GM12878 (cell line): Measurements from ENCODE around the gene GSTT4. TPM values are rescaled to one million over a fixed set of nuclear protein-coding genes. Genes with fewer than 3 reads are reported as not detected.

Experiments used
- ATAC-seq: fragments of 200-7000 bp; cut with Tn5 transposase; 3 replicates; pipeline ENCODE4 v1.9.1; 2020; ENCODE audit warnings: mild to moderate bottlenecking, moderate library complexity
- BruUV-seq: library from RNA; stranded (reverse); fragments of 400-500 nt; replicated peaks from 2 replicates; lab custom pipeline; 2021; lab: Mats Ljungman, UMichigan
- CTCF ChIA-PET: fragments of 300-600 bp; sonication (Branson Sonifier 250); formaldehyde crosslinking; extraction: SDS; loops from one replicate; lab custom pipeline; 2021; ENCODE audit warnings: inconsistent platforms; lab: Yijun Ruan, JAX
- POLR2A ChIA-PET: fragments of 350-600 bp; formaldehyde crosslinking; extraction: SDS; loops from one replicate; lab custom pipeline; 2021; ENCODE audit warnings: inconsistent platforms; lab: Charles Lee
- RAD21 ChIA-PET: fragments of 300-600 bp; sonication (Branson Sonifier 250); formaldehyde crosslinking; loops from one replicate; lab custom pipeline; 2023; ENCODE audit warnings: antibody characterized with exemption; ENCODE audit not compliant: unreplicated experiment; lab: Charles Lee
- SMC1A ChIA-PET: fragments of 300-600 bp; sonication (Branson Sonifier 250); formaldehyde crosslinking; loops from one replicate; lab custom pipeline; 2023; ENCODE audit not compliant: unreplicated experiment, uncharacterized antibody; lab: Charles Lee
- DNase-seq: peaks from one replicate; pipeline ENCODE4 v3.0.0-alpha.2; 2011; ENCODE audit warnings: low read depth, low spot score
- FAIRE-seq: peaks from 3 replicates; lab custom pipeline; 2011; peaks lifted over from hg19 to GRCh38; lab: Jason Lieb, UNC
- H2AFZ ChIP-seq: 2 replicates; pipeline ENCODE4 v1.6.0; 2011; ENCODE audit warnings: low read depth, low read length, control low read depth; ENCODE audit not compliant: control insufficient read depth
- H3K27ac ChIP-seq: 2 replicates; pipeline ENCODE4 v1.5.1; 2011; ENCODE audit warnings: control low read depth; ENCODE audit not compliant: control insufficient read depth, insufficient read depth
- H3K27me3 ChIP-seq, 2 experiments: replicated peaks in 1 of 2; 2 replicates each; pipeline versions ENCODE4 v1.6.0 to v1.6.1; 2011; ENCODE audit warnings: low read length in 1 of 2; ENCODE audit not compliant: control insufficient read depth in 2 of 2, insufficient read depth in 2 of 2
- H3K36me3 ChIP-seq, 2 experiments: 2 replicates each; pipeline ENCODE4 v1.5.1; 2011; ENCODE audit warnings: low read length in 1 of 2; ENCODE audit not compliant: control insufficient read depth in 2 of 2, insufficient read depth in 2 of 2
- H3K4me1 ChIP-seq: 2 replicates; pipeline ENCODE4 v1.6.1; 2011; ENCODE audit warnings: mild to moderate bottlenecking, low read length, moderate library complexity, mixed read lengths; ENCODE audit not compliant: control insufficient read depth, insufficient read depth
- H3K4me2 ChIP-seq: 2 replicates; pipeline ENCODE4 v1.6.0; 2011; ENCODE audit warnings: control low read depth; ENCODE audit not compliant: control insufficient read depth, insufficient read depth
- H3K4me3 ChIP-seq: fragments of 200-600 bp; sonication (generic); 2 replicates; pipeline ENCODE4 v1.5.1; 2016
- H3K79me2 ChIP-seq: 2 replicates; pipeline ENCODE4 v1.6.0; 2011; ENCODE audit warnings: low read length; ENCODE audit not compliant: control insufficient read depth, insufficient read depth
- H3K9ac ChIP-seq: 2 replicates; pipeline ENCODE4 v1.8.0; 2011; ENCODE audit warnings: low read length, control low read depth, mixed read lengths; ENCODE audit not compliant: control insufficient read depth, insufficient read depth
- H3K9me3 ChIP-seq: replicated peaks from 3 replicates; pipeline ENCODE4 v1.5.1; 2011; ENCODE audit warnings: mild to moderate bottlenecking, low read length; ENCODE audit not compliant: control insufficient read depth, insufficient read depth
- H4K20me1 ChIP-seq: 2 replicates; pipeline ENCODE4 v1.6.0; 2011; ENCODE audit not compliant: control insufficient read depth, insufficient read depth
- CBFB ChIP-seq: IDR thresholded peaks from 2 replicates; pipeline ENCODE4 v1.6.1; 2016; ENCODE audit warnings: antibody characterized with exemption, low read depth
- ELK1 ChIP-seq: IDR thresholded peaks from 2 replicates; pipeline ENCODE4 v1.6.1; 2012; ENCODE audit warnings: low read depth, low read length, improper control_type of control experiment
- IRF4 ChIP-seq: IDR thresholded peaks from 2 replicates; pipeline ENCODE4 v1.6.1; 2011; ENCODE audit warnings: low read depth, low read length
- MTA3 ChIP-seq: IDR thresholded peaks from 2 replicates; pipeline ENCODE4 v1.6.1; 2012; ENCODE audit warnings: low read length, inconsistent platforms, borderline replicate concordance
- NFIC ChIP-seq: IDR thresholded peaks from 2 replicates; pipeline ENCODE4 v1.6.1; 2012; ENCODE audit warnings: low read depth, mild to moderate bottlenecking, inconsistent platforms, low read length, moderate library complexity
- NR2C1 ChIP-seq: fragments of 450-650 bp; IDR thresholded peaks from 2 replicates; pipeline ENCODE4 v1.6.1; 2017; ENCODE audit warnings: antibody characterized with exemption, mild to moderate bottlenecking, moderate library complexity
- PAX5 ChIP-seq: IDR thresholded peaks from 2 replicates; pipeline ENCODE4 v1.6.1; 2011; ENCODE audit warnings: low read depth, low read length, borderline replicate concordance
- PML ChIP-seq: IDR thresholded peaks from 2 replicates; pipeline ENCODE4 v1.6.1; 2012; ENCODE audit warnings: low read length, inconsistent platforms
- RAD21 ChIP-seq: IDR thresholded peaks from 2 replicates; pipeline ENCODE4 v1.6.1; 2011; ENCODE audit warnings: mild to moderate bottlenecking, low read depth, low read length, moderate library complexity; ENCODE audit not compliant: insufficient read depth
- RFX5 ChIP-seq: IDR thresholded peaks from 2 replicates; pipeline ENCODE4 v1.6.1; 2011; ENCODE audit warnings: low read depth, low read length, improper control_type of control experiment
- SIN3A ChIP-seq: IDR thresholded peaks from 2 replicates; pipeline ENCODE4 v1.6.1; 2012; ENCODE audit warnings: low read depth, low read length, improper control_type of control experiment
- SMAD5 ChIP-seq: IDR thresholded peaks from 2 replicates; pipeline ENCODE4 v1.6.1; 2016; ENCODE audit warnings: antibody characterized with exemption, low read depth
- SREBF2 ChIP-seq: IDR thresholded peaks from 2 replicates; pipeline ENCODE4 v1.6.1; 2012; ENCODE audit warnings: mild to moderate bottlenecking, low read length
- TBL1XR1 ChIP-seq: IDR thresholded peaks from 2 replicates; pipeline ENCODE4 v1.6.1; 2012; ENCODE audit warnings: low read depth, low read length, improper control_type of control experiment
- TCF12 ChIP-seq: IDR thresholded peaks from 2 replicates; pipeline ENCODE4 v1.6.1; 2011; ENCODE audit warnings: low read depth, mild to moderate bottlenecking, low read length
- YY1 ChIP-seq: IDR thresholded peaks from 2 replicates; pipeline ENCODE4 v1.6.1; 2011; ENCODE audit warnings: low read depth, mild to moderate bottlenecking, low read length
- ZNF207 ChIP-seq: fragments of 450-650 bp; IDR thresholded peaks from 2 replicates; pipeline ENCODE4 v1.6.1; 2014; ENCODE audit warnings: antibody characterized with exemption, mild to moderate bottlenecking, borderline replicate concordance
- ZNF217 ChIP-seq: fragments of 450-650 bp; IDR thresholded peaks from 2 replicates; pipeline ENCODE4 v1.6.1; 2017; ENCODE audit warnings: antibody characterized with exemption, mild to moderate bottlenecking
- ZSCAN29 ChIP-seq: fragments of 450-650 bp; IDR thresholded peaks from 2 replicates; pipeline ENCODE4 v1.6.1; 2017; ENCODE audit warnings: mild to moderate bottlenecking, moderate library complexity
- WGBS: methylation state at CpG from one replicate; pipeline ENCODE4 v1.1.6; 2016; ENCODE audit warnings: low lambda C conversion rate; ENCODE audit not compliant: insufficient replicate concordance, insufficient coverage; ENCODE audit errors: missing lambda C conversion rate; 5-methylcytosine and 5-hydroxymethylcytosine counted together
- in situ Hi-C: fragments of 300-500 bp; cut with MboI; formaldehyde crosslinking; loops from 9 replicates; pipeline ENCODE4 v1.14.3; 2018; ENCODE audit warnings: mixed read lengths
- intact Hi-C: fragments of 100-400 bp; cut with micrococcal nuclease; formaldehyde crosslinking; loops from one replicate; pipeline ENCODE4 v1.14.2; 2022; ENCODE audit not compliant: unreplicated experiment
- polyA plus RNA-seq, 11 experiments: library from polyadenylated mRNA; depleted of rRNA in 4 of 11; unstranded in 6 of 11; stranded (reverse) in 5 of 11; fragments of >200 nt; fragmentation: Nextera tagmentation in 4 of 11; fragmentation: Illumina TruSeq in 1 of 11; extraction: Ambion mirVana in 4 of 11; extraction: Trizol in 1 of 11; gene quantifications; 1 replicate in 1 of 11; 2 replicates in 10 of 11; pipeline versions ENCODE4 v1.2.1 to v1.2.3, GENCODE V29; 2011 to 2016; ENCODE audit warnings: inconsistent platforms in 2 of 11, missing spikeins in 2 of 11, low read depth in 1 of 11
- total RNA-seq, 4 experiments: library from RNA; depleted of rRNA in 3 of 4; stranded (reverse); fragments of >200 nt in 3 of 4; fragmentation: Illumina TruSeq in 1 of 4; extraction: Trizol in 1 of 4; gene quantifications; 2 replicates each; pipeline versions ENCODE4 v1.2.1 to v1.2.3, GENCODE V29; 2013 to 2021

GSTT4 gene
- total and polyA plus RNA-seq, 10 of the 15 experiments (the other 5 are each of a cell fraction or from before 2014, with no cell fraction given) = not detected

DNA sequence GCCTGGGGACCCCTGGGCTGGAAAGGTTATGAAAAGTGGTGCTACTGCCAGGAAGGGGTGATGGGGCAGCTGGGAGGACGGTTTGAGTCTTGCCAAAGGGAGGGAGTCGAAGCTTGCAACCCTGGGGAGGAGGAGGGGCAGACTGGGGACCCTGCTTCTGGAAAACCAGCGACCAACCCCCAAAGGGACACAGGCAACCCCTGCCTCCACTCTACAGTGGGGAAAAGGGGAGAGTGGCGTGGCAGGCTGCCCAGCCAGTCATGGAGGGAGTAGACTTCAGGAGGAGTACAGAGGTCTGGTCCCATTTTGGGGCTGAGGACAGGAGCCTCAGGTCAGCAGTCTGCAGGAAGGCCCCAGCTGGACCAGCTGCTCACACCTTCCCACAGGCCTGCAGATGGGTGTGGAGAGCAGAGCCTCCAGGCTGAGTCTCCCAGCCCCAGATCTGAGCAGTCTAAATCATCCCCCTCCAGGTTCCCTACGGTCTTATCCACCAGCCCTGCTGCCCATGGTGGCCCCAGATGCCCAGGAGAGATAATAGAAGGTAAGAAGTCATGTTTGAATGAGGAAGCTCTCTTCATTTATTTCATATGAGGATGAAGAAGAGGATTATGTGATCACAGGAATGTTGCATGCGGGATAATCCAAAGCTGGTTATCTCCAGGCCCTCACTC is 34.3 kb downstream of the GSTT4 start:
- FAIRE-seq = no peak
- 92% methylated on average over 6 of the region's 6 CpGs for WGBS
- in situ Hi-C loops = loop anchor here (5.0 kb wide), 1 partner anchor 44 kb away; no protein-coding TSS in a partner anchor

DNA sequence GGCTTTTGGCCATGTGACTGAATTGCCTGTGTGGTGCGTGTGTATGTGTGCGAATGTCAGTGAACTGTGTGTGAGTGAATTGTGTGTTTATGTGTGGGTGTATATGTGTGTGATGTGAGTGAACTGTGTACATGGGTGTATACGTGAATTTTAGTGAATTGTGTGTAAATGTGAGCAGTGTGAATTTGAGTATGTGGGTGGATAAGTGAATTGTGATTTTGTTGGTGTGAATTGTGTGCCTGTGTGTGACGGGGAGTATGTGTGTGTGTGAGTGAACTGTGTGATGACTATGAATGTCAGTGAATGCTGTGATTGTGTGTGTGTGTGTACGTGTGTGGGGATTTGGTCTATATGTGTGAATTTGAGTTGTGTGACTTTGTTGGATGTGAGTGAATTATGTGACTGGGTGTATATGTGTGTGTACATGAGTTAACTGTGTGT is 35.0 kb downstream of the GSTT4 start:
- WGBS = 97% methylated on average over 5 of the region's 5 CpGs
- Histone ChIP-seq H3K9me3 (no peaks in the 10 kb centered on the region; the same call in 1 of the 3 replicates), H3K4me3 (no peak overlapping the region), H4K20me1 (no peaks in the 10 kb centered on the region; the same call in 1 of the 2 replicates), H3K27ac (no peak overlapping the region), H2AFZ (no peak overlapping the region), H3K79me2 (peaks cover 13% of the 10 kb centered on the region), H3K9ac (no peak overlapping the region), H3K36me3 (peaks cover 11 to 25% of the 10 kb centered on the region in 2 experiments), H3K4me1 (no peaks in the 10 kb centered on the region), H3K27me3 (no peaks in the 10 kb centered on the region), H3K4me2 (no peak overlapping the region)
- CTCF ChIA-PET = no interaction called here
- RAD21 ChIA-PET = no interaction called here
- in situ Hi-C loops (loop anchor here (5.0 kb wide), 1 partner anchor 43 kb away; no protein-coding TSS in a partner anchor), intact Hi-C loops (loop anchor here (5.0 kb wide), 1 partner anchor 43 kb away; no protein-coding TSS in a partner anchor)
- FAIRE-seq (no peak), DNase-seq (no peak), ATAC-seq (no peak)
- POLR2A ChIA-PET = no interaction called here
- no TSS peak for BruUV-seq
- SMC1A ChIA-PET = no interaction called here
- TF ChIP-seq ZNF207 = no peak
- TF ChIP-seq TCF12 = no peak
- TF ChIP-seq PAX5 = no peak
- no peak for TF ChIP-seq NR2C1
- TF ChIP-seq RFX5 = no peak
- TF ChIP-seq SREBF2 = no peak
- TF ChIP-seq ZSCAN29 = no peak
- TF ChIP-seq RAD21 = no peak
- TF ChIP-seq PML = peak; percentile 37; the same call in 1 of the 2 replicates
- peak; percentile 38; the same call in 1 of the 2 replicates for TF ChIP-seq NFIC
- TF ChIP-seq ELK1 = no peak
- TF ChIP-seq SMAD5 = no peak
- TF ChIP-seq TBL1XR1 = no peak
- no peak for TF ChIP-seq IRF4

More for the DNA sequence above, 34.3 kb downstream of the GSTT4 start:
- H3K27me3 ChIP-seq = no peaks in the 10 kb centered on the region
- H4K20me1 ChIP-seq = no peaks in the 10 kb centered on the region; the same call in 1 of the 2 replicates
- no TSS peak for BruUV-seq
- DNase-seq (no peak), ATAC-seq (no peak)
- RAD21 ChIA-PET = no interaction called here
- no peak overlapping the region for H3K9ac ChIP-seq
- H3K36me3 ChIP-seq = peaks cover 11 to 25% of the 10 kb centered on the region in 2 experiments
- H3K4me2 ChIP-seq = no peak overlapping the region; the same call in 1 of the 2 replicates
- H3K9me3 ChIP-seq = no peaks in the 10 kb centered on the region; the same call in 1 of the 3 replicates
- TF ChIP-seq SIN3A (no peak), MTA3 (no peak), SREBF2 (no peak), ZNF217 (no peak), YY1 (no peak), CBFB (no peak)
- H3K27ac ChIP-seq = no peak overlapping the region
- CTCF ChIA-PET = interaction anchor here (0.9 kb wide), 1 partner anchor 112 kb away, joined by 3 read pairs; no protein-coding TSS in a partner anchor
- H3K4me1 ChIP-seq = no peaks in the 10 kb centered on the region
- no peak overlapping the region for H2AFZ ChIP-seq
- H3K79me2 ChIP-seq = peaks cover 13% of the 10 kb centered on the region
- POLR2A ChIA-PET = interaction anchor here (0.6 kb wide), 1 partner anchor 77 kb away, joined by 3 read pairs; the partner anchor contains the start of gene MIF
- SMC1A ChIA-PET = no interaction called here
- no peak overlapping the region for H3K4me3 ChIP-seq
- intact Hi-C loops = loop anchor here (5.0 kb wide), 1 partner anchor 44 kb away; no protein-coding TSS in a partner anchor
